MM.1S (cell line): Measurements from ENCODE around the gene PET100.
A peak's percentile ranks its signal among the peaks of the same experiment; 100 is the strongest.
"Not testable (repeated sequence)": the region's sequence is repeated elsewhere in the genome, so short reads cannot be mapped to it uniquely, and the experiment has no call there.

Source experiments
- DNase-seq: peaks from one replicate; pipeline ENCODE4 v3.0.0-alpha.2; 2015
- H2AFZ ChIP-seq: fragments of 300-600 bp; sonication (generic); 2 replicates; pipeline ENCODE4 v1.6.0; 2016; ENCODE audit warnings: antibody characterized with exemption, low read length
- H3F3A ChIP-seq: fragments of 300-600 bp; sonication (generic); 2 replicates; pipeline ENCODE4 v1.6.1; 2016; ENCODE audit warnings: mild to moderate bottlenecking, antibody characterized with exemption, low read length, moderate library complexity, mixed read lengths; ENCODE audit not compliant: insufficient read depth
- H3K27ac ChIP-seq: fragments of 300-600 bp; sonication (generic); 2 replicates; pipeline ENCODE4 v1.5.1; 2016; ENCODE audit warnings: mild to moderate bottlenecking, low read length
- H3K27me3 ChIP-seq: fragments of 300-600 bp; sonication (generic); replicated peaks from 2 replicates; pipeline ENCODE4 v1.6.0; 2016; ENCODE audit warnings: low read length; ENCODE audit not compliant: insufficient read depth
- H3K36me3 ChIP-seq: fragments of 300-600 bp; sonication (generic); replicated peaks from 2 replicates; pipeline ENCODE4 v1.6.1; 2016; ENCODE audit warnings: mild to moderate bottlenecking, low read length, mixed read lengths; ENCODE audit not compliant: insufficient read depth
- H3K4me1 ChIP-seq: fragments of 300-600 bp; sonication (generic); 2 replicates; pipeline ENCODE4 v1.6.1; 2016; ENCODE audit warnings: low read length, mixed read lengths
- H3K4me2 ChIP-seq: fragments of 300-600 bp; sonication (generic); 2 replicates; pipeline ENCODE4 v1.6.0; 2016; ENCODE audit warnings: low read depth, low read length
- H3K4me3 ChIP-seq: fragments of 300-600 bp; sonication (generic); 2 replicates; pipeline ENCODE4 v1.5.1; 2016; ENCODE audit warnings: low read length, mixed read lengths
- H3K79me2 ChIP-seq: fragments of 300-600 bp; sonication (generic); 2 replicates; pipeline ENCODE4 v1.6.1; 2016; ENCODE audit warnings: mixed run types, low read length, mixed read lengths
- H3K9ac ChIP-seq: fragments of 300-600 bp; sonication (generic); 2 replicates; pipeline ENCODE4 v1.6.1; 2016; ENCODE audit warnings: low read length, mixed read lengths
- H3K9me2 ChIP-seq: fragments of 300-600 bp; sonication (generic); replicated peaks from 2 replicates; pipeline ENCODE4 v1.6.1; 2016; ENCODE audit warnings: mild to moderate bottlenecking, low read length, mixed read lengths; ENCODE audit not compliant: insufficient read depth
- H3K9me3 ChIP-seq: fragments of 300-600 bp; sonication (generic); replicated peaks from 2 replicates; pipeline ENCODE4 v1.6.1; 2016; ENCODE audit warnings: mild to moderate bottlenecking, low read length, mixed read lengths; ENCODE audit not compliant: insufficient read depth
- H4K20me1 ChIP-seq: fragments of 300-600 bp; sonication (generic); 2 replicates; pipeline ENCODE4 v1.6.1; 2016; ENCODE audit warnings: mild to moderate bottlenecking, low read length, moderate library complexity, mixed read lengths; ENCODE audit not compliant: insufficient read depth
- CTCF ChIP-seq: fragments of 300-600 bp; sonication (generic); IDR thresholded peaks from 2 replicates; pipeline ENCODE4 v1.5.1; 2016; ENCODE audit warnings: antibody characterized with exemption, low read length, mixed read lengths
- EZH2 ChIP-seq: fragments of 300-600 bp; sonication (generic); optimal IDR thresholded peaks from 2 replicates; pipeline ENCODE3; 2017; ENCODE audit warnings: low read depth, mild to moderate bottlenecking, antibody characterized with exemption, low read length, mixed read lengths
- EZH2phosphoT487 ChIP-seq: fragments of 300-600 bp; sonication (generic); IDR thresholded peaks from 2 replicates; pipeline ENCODE4 v1.6.1; 2018; ENCODE audit warnings: antibody characterized with exemption, low read length

Gene PET100

GRCh38 chr19:7641290-7642276 is 12.0 kb downstream of the PET100 start:
- H3K9me3 ChIP-seq: no peaks in the 10 kb centered on the region
- H3K9me2 ChIP-seq: no peaks in the 10 kb centered on the region
- TF ChIP-seq EZH2 (no peak), CTCF (no peak), EZH2phosphoT487 (no peak)
- no peak overlapping the region for H3K9ac ChIP-seq
- no peaks in the 10 kb centered on the region for H3F3A ChIP-seq
- H3K4me1 ChIP-seq: peaks cover 2% of the 10 kb centered on the region
- no peak overlapping the region for H3K4me2 ChIP-seq
- H4K20me1 ChIP-seq: no peaks in the 10 kb centered on the region
- H2AFZ ChIP-seq: no peak overlapping the region
- no peak for DNase-seq
- H3K27me3 ChIP-seq: no peaks in the 10 kb centered on the region
- no peak overlapping the region for H3K4me3 ChIP-seq
- H3K27ac ChIP-seq: no peak overlapping the region
- H3K79me2 ChIP-seq: peaks cover 19% of the 10 kb centered on the region
- H3K36me3 ChIP-seq: no peaks in the 10 kb centered on the region

- Histone ChIP-seq H3K4me1 (no peaks in the 10 kb centered on the region; the same call in 1 of the 2 replicates), H3K9ac (no peak overlapping the region), H3K9me3 (no peaks in the 10 kb centered on the region), H3K27me3 (no peaks in the 10 kb centered on the region), H3K36me3 (no peaks in the 10 kb centered on the region), H4K20me1 (no peaks in the 10 kb centered on the region), H2AFZ (no peak overlapping the region), H3K27ac (no peak overlapping the region), H3K4me2 (no peak overlapping the region), H3K9me2 (no peaks in the 10 kb centered on the region), H3F3A (no peaks in the 10 kb centered on the region), H3K4me3 (no peak overlapping the region), H3K79me2 (peaks cover 16% of the 10 kb centered on the region)
- TF ChIP-seq EZH2phosphoT487: no peak
- TF ChIP-seq CTCF: no peak
- no peak for TF ChIP-seq EZH2
- no peak for DNase-seq
Measured at GRCh38 chr19:7642295-7643030, 12.9 kb downstream of the PET100 start.

- Histone ChIP-seq H3K4me1 (no peaks in the 10 kb centered on the region), H3K9me3 (no peaks in the 10 kb centered on the region), H3K36me3 (no peaks in the 10 kb centered on the region), H3K4me2 (no peak overlapping the region), H3F3A (no peaks in the 10 kb centered on the region), H4K20me1 (no peaks in the 10 kb centered on the region), H3K4me3 (no peak overlapping the region), H3K9ac (no peak overlapping the region), H2AFZ (no peak overlapping the region), H3K9me2 (no peaks in the 10 kb centered on the region), H3K27me3 (no peaks in the 10 kb centered on the region), H3K27ac (no peak overlapping the region), H3K79me2 (peaks cover 10% of the 10 kb centered on the region)
- DNase-seq: no peak
- TF ChIP-seq EZH2 (no peak), EZH2phosphoT487 (no peak), CTCF (no peak)
Measured at GRCh38 chr19:7643031-7643415, 13.4 kb downstream of the PET100 start.

- not testable (repeated sequence) for H2AFZ ChIP-seq, H3K4me1 ChIP-seq, H3K27ac ChIP-seq, H3K9me3 ChIP-seq, H3K79me2 ChIP-seq, H3K4me2 ChIP-seq, H3K36me3 ChIP-seq, H3K4me3 ChIP-seq, H3K9me2 ChIP-seq, H4K20me1 ChIP-seq, H3K27me3 ChIP-seq, H3F3A ChIP-seq, H3K9ac ChIP-seq
- DNase-seq: peak; percentile 33
Measured at GRCh38 chr19:7643629-7644549, 14.3 kb downstream of the PET100 start.
